ENCODE data around the gene ACCSL.

Gene ACCSL

DNA sequence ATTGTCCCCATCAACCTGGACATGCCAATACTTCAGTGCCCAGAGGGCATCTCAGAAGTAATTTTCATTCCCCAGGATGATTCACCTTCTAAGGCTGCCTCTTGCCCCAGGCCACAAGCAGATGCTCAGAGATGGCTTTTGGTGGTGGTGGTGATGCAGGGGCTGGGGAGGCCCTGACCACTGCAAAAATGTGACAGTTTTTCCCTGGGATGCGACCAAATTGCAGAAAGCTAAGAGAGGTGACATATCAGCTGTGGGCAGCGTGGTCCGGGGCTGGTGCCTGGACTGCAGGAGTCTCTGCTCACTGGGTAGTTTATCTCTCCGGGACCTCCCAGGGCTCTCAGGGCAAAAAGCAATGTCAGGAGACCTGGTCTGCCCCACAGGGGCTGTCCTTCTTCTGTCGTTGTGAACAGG lies 39.7 kb upstream of the ACCSL start:
- TF ChIP-seq CTCF (IDR thresholded peaks at IDR 0.05), result no peak
- H3K36me3 Mint-ChIP-seq (ENCODE audit: low read depth), result no peaks in the 10 kb centered on the region
- no peak overlapping the region for H3K27ac Mint-ChIP-seq
- H3K9me3 Mint-ChIP-seq, result no peaks in the 10 kb centered on the region
- no peak overlapping the region for H3K4me3 Mint-ChIP-seq
- DNase-seq, result no peak
- peaks cover 10% of the 10 kb centered on the region for H3K27me3 Mint-ChIP-seq (ENCODE audit: low read depth, poor library complexity)
- H3K4me1 Mint-ChIP-seq, result peaks cover 35% of the 10 kb centered on the region

GRCh38 chr11:44008698-44009097 lies 39.1 kb upstream of the ACCSL start:
- Mint-ChIP-seq H3K36me3 (ENCODE audit: low read depth) (no peaks in the 10 kb centered on the region), H3K27me3 (ENCODE audit: low read depth, poor library complexity) (peaks cover 10% of the 10 kb centered on the region), H3K9me3 (no peaks in the 10 kb centered on the region), H3K27ac (no peak overlapping the region), H3K4me1 (peaks cover 34% of the 10 kb centered on the region), H3K4me3 (no peak overlapping the region)
- no peak for DNase-seq
- no peak for TF ChIP-seq CTCF (IDR thresholded peaks at IDR 0.05)

GRCh38 chr11:44010789-44011251 lies 37.0 kb upstream of the ACCSL start:
- no peak for DNase-seq
- no peaks in the 10 kb centered on the region for H3K9me3 Mint-ChIP-seq
- H3K27ac Mint-ChIP-seq, result no peak overlapping the region
- H3K4me1 Mint-ChIP-seq, result peaks cover 15% of the 10 kb centered on the region
- no peak for TF ChIP-seq CTCF (IDR thresholded peaks at IDR 0.05)
- no peaks in the 10 kb centered on the region for H3K36me3 Mint-ChIP-seq (ENCODE audit: low read depth)
- H3K27me3 Mint-ChIP-seq (ENCODE audit: low read depth, poor library complexity), result peaks cover 14% of the 10 kb centered on the region
- no peak overlapping the region for H3K4me3 Mint-ChIP-seq

- Mint-ChIP-seq H3K27ac (no peak overlapping the region), H3K4me3 (no peak overlapping the region), H3K9me3 (no peaks in the 10 kb centered on the region), H3K27me3 (ENCODE audit: low read depth, poor library complexity) (peaks cover 21% of the 10 kb centered on the region), H3K4me1 (peaks cover 18% of the 10 kb centered on the region), H3K36me3 (ENCODE audit: low read depth) (no peaks in the 10 kb centered on the region)
- no peak for DNase-seq
- no peak for TF ChIP-seq CTCF (IDR thresholded peaks at IDR 0.05)
Measured at GRCh38 chr11:44011797-44012196, 36.0 kb upstream of the ACCSL start.

DNA sequence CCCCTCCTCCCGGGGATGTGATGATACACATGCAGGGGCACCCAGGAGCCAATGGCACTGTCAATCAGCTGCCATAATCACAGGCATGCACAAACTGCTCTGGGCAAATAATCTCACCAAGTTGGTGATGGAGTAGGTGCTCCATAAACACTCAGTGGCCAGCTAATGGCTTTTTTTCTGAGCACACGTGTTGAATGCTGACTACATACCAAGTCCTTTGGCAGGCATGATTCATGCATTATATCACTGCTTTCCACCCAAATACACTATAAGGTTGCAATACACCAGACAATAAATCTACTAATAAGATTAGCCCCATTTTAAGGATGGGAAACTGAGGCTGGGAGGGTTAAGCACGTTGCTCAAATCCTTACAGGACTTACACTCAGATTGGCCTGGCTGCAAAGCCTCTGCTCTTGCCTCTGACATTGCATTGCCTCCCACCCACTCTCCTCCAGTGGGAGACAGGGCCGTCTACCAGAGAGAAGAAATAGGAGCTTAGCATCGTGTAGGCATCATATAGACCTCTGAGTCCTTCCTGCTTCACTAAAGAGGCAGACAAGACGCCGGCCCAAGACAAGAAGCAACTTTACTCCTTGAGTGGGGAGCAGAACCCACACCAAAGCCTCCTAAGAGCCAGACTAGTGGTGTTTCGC lies 32.7 kb upstream of the ACCSL start:
- Mint-ChIP-seq H3K9me3 (no peaks in the 10 kb centered on the region), H3K4me3 (no peak overlapping the region), H3K27me3 (ENCODE audit: low read depth, poor library complexity) (peaks cover 35% of the 10 kb centered on the region), H3K4me1 (peaks cover 6% of the 10 kb centered on the region), H3K36me3 (ENCODE audit: low read depth) (no peaks in the 10 kb centered on the region), H3K27ac (no peak overlapping the region)
- no peak for TF ChIP-seq CTCF (IDR thresholded peaks at IDR 0.05)
- no peak for DNase-seq

DNA sequence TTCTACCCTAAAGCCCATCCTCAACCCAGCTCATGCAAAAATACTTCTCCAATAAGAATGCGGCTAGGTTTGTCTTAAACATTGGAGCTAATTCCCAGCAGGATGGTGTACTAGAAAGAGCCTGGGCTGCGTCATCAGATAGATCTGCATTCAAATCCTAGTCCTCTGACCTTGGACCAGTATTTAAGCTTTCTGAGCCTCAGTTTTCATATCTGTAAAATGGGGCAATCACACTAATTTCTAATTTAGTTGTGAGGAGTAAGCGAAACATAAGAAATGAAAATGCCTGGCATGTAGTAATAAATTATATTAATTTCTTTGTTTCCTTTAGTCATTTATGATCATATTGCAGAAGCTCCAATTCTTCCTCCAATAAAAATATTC lies 32.2 kb upstream of the ACCSL start:
- DNase-seq, result no peak
- Mint-ChIP-seq H3K27ac (no peak overlapping the region), H3K4me3 (no peak overlapping the region), H3K36me3 (ENCODE audit: low read depth) (no peaks in the 10 kb centered on the region), H3K4me1 (peaks cover 6% of the 10 kb centered on the region), H3K9me3 (no peaks in the 10 kb centered on the region), H3K27me3 (ENCODE audit: low read depth, poor library complexity) (peaks cover 38% of the 10 kb centered on the region)
- TF ChIP-seq CTCF (IDR thresholded peaks at IDR 0.05), result no peak
